IMR-90 (cell line): ENCODE measurements around the gene PAM. TPM values are rescaled to one million over a fixed set of nuclear protein-coding genes. Genes with fewer than 3 reads are reported as not detected.

ENCODE experiments used
- ATAC-seq: fragments of 200-7000 bp; cut with Tn5 transposase; 2 replicates; pipeline ENCODE4 v1.9.1; 2020; ENCODE audit warnings: low read depth, mild to moderate bottlenecking, moderate library complexity
- BruUV-seq: library from RNA; stranded (reverse); fragments of 400-500 nt; replicated peaks from 2 replicates; lab custom pipeline; 2021; lab: Mats Ljungman, UMichigan
- CTCF ChIA-PET: fragments of 300-600 bp; formaldehyde crosslinking; extraction: SDS; loops from one replicate; lab custom pipeline; 2021; ENCODE audit warnings: antibody characterized with exemption; lab: Yijun Ruan, JAX
- POLR2A ChIA-PET: fragments of 300-600 bp; sonication (Branson Sonifier 250); formaldehyde crosslinking; loops from one replicate; lab custom pipeline; 2022; ENCODE audit warnings: antibody characterized with exemption; ENCODE audit not compliant: unreplicated experiment; lab: Charles Lee
- DNase-seq: peaks from one replicate; pipeline ENCODE4 v3.0.0; 2013
- H2AFZ ChIP-seq: replicated peaks from 2 replicates; pipeline ENCODE3; 2013; ENCODE audit warnings: low read length, mild to moderate bottlenecking; ENCODE audit not compliant: poor library complexity
- H2AK5ac ChIP-seq: 2 replicates; pipeline ENCODE4 v1.6.1; 2013; ENCODE audit warnings: low read depth, low read length, inconsistent platforms
- H2AK9ac ChIP-seq: replicated peaks from 2 replicates; pipeline ENCODE3; 2013; ENCODE audit warnings: mild to moderate bottlenecking, low read depth, low read length, moderate library complexity; ENCODE audit not compliant: poor library complexity
- H2BK120ac ChIP-seq: 2 replicates; pipeline ENCODE4 v1.6.1; 2013; ENCODE audit warnings: low read depth, low read length, inconsistent platforms
- H2BK15ac ChIP-seq: 3 replicates; pipeline ENCODE4 v1.6.1; 2013; ENCODE audit warnings: low read depth, low read length, inconsistent platforms
- H2BK20ac ChIP-seq: 2 replicates; pipeline ENCODE4 v1.6.1; 2013; ENCODE audit warnings: low read depth, mild to moderate bottlenecking, inconsistent platforms, low read length, moderate library complexity
- H2BK5ac ChIP-seq: 2 replicates; pipeline ENCODE4 v1.6.1; 2013; ENCODE audit warnings: mild to moderate bottlenecking, low read depth, low read length, inconsistent platforms; ENCODE audit not compliant: poor library complexity, severe bottlenecking
- H3K14ac ChIP-seq: replicated peaks from 2 replicates; pipeline ENCODE4 v1.6.1; 2013; ENCODE audit warnings: low read depth, low read length, inconsistent platforms
- H3K18ac ChIP-seq: 2 replicates; pipeline ENCODE4 v1.6.1; 2013; ENCODE audit warnings: low read depth, low read length, control low read depth
- H3K23ac ChIP-seq: 2 replicates; pipeline ENCODE4 v1.6.1; 2013; ENCODE audit warnings: low read depth, low read length, inconsistent platforms
- H3K27ac ChIP-seq: 2 replicates; pipeline ENCODE4 v1.5.1; 2013; ENCODE audit warnings: mild to moderate bottlenecking, control low read depth, low read length; ENCODE audit not compliant: insufficient read depth
- H3K27me3 ChIP-seq: 2 replicates; pipeline ENCODE4 v1.6.1; 2013; ENCODE audit warnings: low read length; ENCODE audit not compliant: control insufficient read depth, insufficient read depth
- H3K36me3 ChIP-seq: 2 replicates; pipeline ENCODE4 v1.6.1; 2013; ENCODE audit warnings: low read length, mixed read lengths; ENCODE audit not compliant: control insufficient read depth, insufficient read depth
- H3K4ac ChIP-seq: 2 replicates; pipeline ENCODE4 v1.6.1; 2013; ENCODE audit warnings: low read depth, low read length, inconsistent platforms
- H3K4me1 ChIP-seq: 2 replicates; pipeline ENCODE4 v1.6.1; 2013; ENCODE audit warnings: low read length, mixed read lengths; ENCODE audit not compliant: control insufficient read depth, insufficient read depth
- H3K4me2 ChIP-seq: 2 replicates; pipeline ENCODE4 v1.6.1; 2013; ENCODE audit warnings: low read depth, mild to moderate bottlenecking, control low read depth, low read length, moderate library complexity
- H3K4me3 ChIP-seq: 2 replicates; pipeline ENCODE4 v1.5.1; 2013; ENCODE audit warnings: low read depth, mild to moderate bottlenecking, control low read depth, low read length, moderate library complexity; ENCODE audit not compliant: insufficient read depth
- H3K56ac ChIP-seq: 2 replicates; pipeline ENCODE4 v1.6.1; 2013; ENCODE audit warnings: low read length, inconsistent platforms; ENCODE audit not compliant: insufficient read depth; ENCODE audit errors: extremely low read depth
- H3K79me1 ChIP-seq, 2 experiments: 2 replicates each; pipeline ENCODE4 v1.6.1; 2013; ENCODE audit warnings: low read length in 2 of 2, inconsistent platforms in 1 of 2, low read depth in 1 of 2
- H3K9ac ChIP-seq: 2 replicates; pipeline ENCODE4 v1.6.1; 2013; ENCODE audit warnings: low read depth, low read length, control low read depth
- H3K9me1 ChIP-seq: 2 replicates; pipeline ENCODE4 v1.6.1; 2013; ENCODE audit warnings: low read length, inconsistent platforms; ENCODE audit not compliant: insufficient read depth
- H3K9me3 ChIP-seq: 2 replicates; pipeline ENCODE4 v1.6.1; 2013; ENCODE audit warnings: low read length; ENCODE audit not compliant: control insufficient read depth, insufficient read depth
- H4K20me1 ChIP-seq: 2 replicates; pipeline ENCODE4 v1.6.1; 2013; ENCODE audit warnings: low read length, inconsistent platforms; ENCODE audit not compliant: insufficient read depth
- H4K5ac ChIP-seq: 2 replicates; pipeline ENCODE4 v1.6.1; 2013; ENCODE audit warnings: mild to moderate bottlenecking, low read depth, low read length, control low read depth
- H4K8ac ChIP-seq, 2 experiments: 2 replicates each; pipeline ENCODE4 v1.6.1; 2013; ENCODE audit warnings: low read depth in 2 of 2, low read length in 2 of 2, control low read depth in 1 of 2, inconsistent platforms in 1 of 2
- H4K91ac ChIP-seq: 2 replicates; pipeline ENCODE4 v1.6.1; 2013; ENCODE audit warnings: low read depth, low read length, inconsistent platforms; ENCODE audit not compliant: insufficient read depth
- BHLHE40 ChIP-seq: fragments of 150-350 bp; IDR thresholded peaks from 2 replicates; pipeline ENCODE4 v1.6.1; 2016; ENCODE audit warnings: mild to moderate bottlenecking, low read depth, low read length
- CHD1 ChIP-seq: IDR thresholded peaks from 2 replicates; pipeline ENCODE4 v1.6.1; 2012; ENCODE audit warnings: low read depth, low read length, improper control_type of control experiment
- FOS ChIP-seq: fragments of 150-350 bp; IDR thresholded peaks from 2 replicates; pipeline ENCODE4 v1.6.1; 2016; ENCODE audit warnings: low read depth, low read length
- MAFK ChIP-seq: IDR thresholded peaks from 2 replicates; pipeline ENCODE4 v1.6.1; 2012; ENCODE audit warnings: low read depth, low read length, improper control_type of control experiment
- MAZ ChIP-seq: IDR thresholded peaks from 2 replicates; pipeline ENCODE4 v1.6.1; 2012; ENCODE audit warnings: low read depth, mild to moderate bottlenecking, low read length, improper control_type of control experiment, moderate library complexity, borderline replicate concordance
- WGBS, 2 experiments: methylation state at CpG; one replicate each; pipeline versions ENCODE4 v1.1.5 to v1.1.7; 2013; ENCODE audit warnings: missing lambda C conversion rate in 2 of 2; ENCODE audit not compliant: insufficient read length in 1 of 2; ENCODE audit errors: extremely low coverage in 2 of 2; 5-methylcytosine and 5-hydroxymethylcytosine counted together
- dilution Hi-C: fragments of 300-500 bp; cut with HindIII; formaldehyde crosslinking; loops from one replicate; pipeline ENCODE4 v1.14.3; 2018; ENCODE audit warnings: low sequenced_read_pairs; ENCODE audit not compliant: unreplicated experiment
- in situ Hi-C: fragments of 300-500 bp; cut with MboI; formaldehyde crosslinking; loops from 3 replicates; pipeline ENCODE4 v1.14.3; 2019; ENCODE audit warnings: low sequenced_read_pairs, inconsistent platforms, mixed read lengths
- intact Hi-C: fragments of 100-400 bp; cut with micrococcal nuclease; formaldehyde crosslinking; loops from 2 replicates; pipeline ENCODE4 v1.10.0; 2022
- polyA plus RNA-seq, 3 experiments: library from polyadenylated mRNA; depleted of rRNA; stranded (reverse); fragments of >200 nt; gene quantifications; 2 replicates each; pipeline ENCODE4 v1.2.3, GENCODE V29; 2012; ENCODE audit warnings: low replicate concordance in 1 of 3
- total RNA-seq: library from RNA; depleted of rRNA; stranded (reverse); fragments of >200 nt; gene quantifications from 2 replicates; pipeline ENCODE4 v1.2.3, GENCODE V29; 2012

The PAM gene
- total and polyA plus RNA-seq, 2 of the 4 experiments (the other 2 are of a cell fraction), result 115 to 179 TPM

DNA sequence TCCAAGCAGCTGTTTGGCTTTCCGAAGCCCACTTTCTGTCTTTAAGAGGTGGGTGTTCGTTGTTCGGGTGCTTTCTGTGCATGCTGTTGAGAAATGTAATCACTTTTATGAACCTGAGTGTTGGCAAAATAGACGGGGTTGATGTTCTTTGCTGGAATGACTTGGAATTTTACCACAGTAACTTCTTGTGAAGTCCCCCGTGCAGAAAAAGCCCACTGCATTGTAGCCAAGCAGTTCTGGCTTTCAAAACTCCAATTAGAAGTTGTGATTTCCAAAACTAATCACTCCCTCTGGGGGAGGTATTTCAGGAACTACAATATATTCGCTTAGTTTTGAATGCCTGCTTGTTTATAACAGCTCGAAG lies 111.1 kb downstream of the PAM start:
- intact Hi-C loops, result loop anchor here (5.0 kb wide), 4 partner anchors 106 to 184 kb away; partner anchors contain the start of gene PAM
- H4K8ac ChIP-seq, result peak overlapping the region; percentile 32 to 42; a peak in 2 of 4 replicates
- peak overlapping the region; percentile 3; the same call in 1 of the 2 replicates for H4K5ac ChIP-seq
- H2AK9ac ChIP-seq, result no peak overlapping the region
- peaks cover 4% of the 10 kb centered on the region for H3K36me3 ChIP-seq
- H3K4me3 ChIP-seq, result peak overlapping the region; percentile 56
- H2BK120ac ChIP-seq, result peak overlapping the region; percentile 90
- peak overlapping the region; percentile 91 for H3K14ac ChIP-seq
- peak overlapping the region; percentile 72 for H2BK5ac ChIP-seq
- peak overlapping the region; percentile 96 for H3K23ac ChIP-seq
- peak overlapping the region; percentile 69 for H3K4ac ChIP-seq
- H2BK20ac ChIP-seq, result peak overlapping the region; percentile 50; the same call in 1 of the 2 replicates
- TF ChIP-seq MAZ (no peak), BHLHE40 (no peak), MAFK (no peak), CHD1 (no peak), FOS (no peak)
- H3K4me2 ChIP-seq, result peak overlapping the region; percentile 84
- peak overlapping the region; percentile 84 for H2AFZ ChIP-seq
- WGBS, 2 experiments, result no CpG with 5 or more reads among the region's 7 CpGs
- peaks cover 2% of the 10 kb centered on the region for H3K4me1 ChIP-seq
- in situ Hi-C loops, result no loop called here
- H3K9ac ChIP-seq, result peak overlapping the region; percentile 71
- peak overlapping the region; percentile 79 for H3K27ac ChIP-seq
- no peaks in the 10 kb centered on the region for H3K27me3 ChIP-seq
- DNase-seq (peak; percentile 16), ATAC-seq (peak; percentile 6)
- dilution Hi-C loops, result no loop called here
- peaks cover 11 to 28% of the 10 kb centered on the region in 2 experiments for H3K79me1 ChIP-seq
- no peak overlapping the region for H2AK5ac ChIP-seq
- no peaks in the 10 kb centered on the region for H3K9me3 ChIP-seq
- ChIA-PET CTCF (interaction anchor here (0.6 to 2.1 kb wide), 3 partner anchors 12 to 185 kb away, joined by 3 to 6 read pairs (median 3); no protein-coding TSS in a partner anchor), POLR2A (no interaction called here)
- peak overlapping the region; percentile 73; the same call in 1 of the 3 replicates for H2BK15ac ChIP-seq
- H4K20me1 ChIP-seq, result no peaks in the 10 kb centered on the region
- peak overlapping the region; percentile 57 for H4K91ac ChIP-seq
- H3K18ac ChIP-seq, result peak overlapping the region; percentile 32
- BruUV-seq, result no TSS peak
- peak overlapping the region; percentile 77 for H3K56ac ChIP-seq
- H3K9me1 ChIP-seq, result peaks cover 5% of the 10 kb centered on the region; the same call in 1 of the 2 replicates
